HG02759 (cell line): ENCODE data around the gene GLS.

Experiments
- ATAC-seq: cut with Tn5 transposase; IDR thresholded peaks from one replicate; pipeline ENCODE4 v1.9.1; 2021; ENCODE audit warnings: mild to moderate bottlenecking, moderate library complexity; ENCODE audit not compliant: unreplicated experiment

The GLS gene

GRCh38 chr2:191009541-191010374, 129.1 kb downstream of the GLS start:
- no peak for ATAC-seq

GRCh38 chr2:191010887-191011885, 130.6 kb downstream of the GLS start:
- ATAC-seq: no peak

GRCh38 chr2:191012346-191012745, 131.7 kb downstream of the GLS start:
- ATAC-seq: no peak

- ATAC-seq: no peak
These were observed 132.4 kb downstream of the GLS start for GRCh38 chr2:191012845-191013681.

GRCh38 chr2:191013682-191013931, 133.0 kb downstream of the GLS start:
- no peak for ATAC-seq

- ATAC-seq: peak; percentile 85
These were observed 133.5 kb downstream of the GLS start, which contains the start of gene STAT1 for GRCh38 chr2:191013932-191014652. Gene STAT1, minus strand, starts transcription at chr2:191014171. Its CDS starts 4,168 bp downstream, at chr2:191010003.

GRCh38 chr2:191014653-191015020, 134.0 kb downstream of the GLS start:
- ATAC-seq: no peak
